ENCODE data around the gene CTBP2.
"Not testable (repeated sequence)": the region's sequence is repeated elsewhere in the genome, so short reads cannot be mapped to it uniquely, and the experiment has no call there.

The CTBP2 gene

GRCh38 chr10:125087191-125087896 lies 73.0 kb downstream of the CTBP2 start:
- no peak for DNase-seq (ENCODE audit: low spot score)

- DNase-seq (ENCODE audit: low spot score) = no peak
Observed at GRCh38 chr10:125086691-125087090, 73.7 kb downstream of the CTBP2 start.

GRCh38 chr10:125085258-125086054 lies 74.9 kb downstream of the CTBP2 start:
- no peak for DNase-seq (ENCODE audit: low spot score)

GRCh38 chr10:125084614-125085257 lies 75.6 kb downstream of the CTBP2 start:
- no peak for DNase-seq (ENCODE audit: low spot score)

- no peak for DNase-seq (ENCODE audit: low spot score)
Observed at GRCh38 chr10:125084191-125084613, 76.2 kb downstream of the CTBP2 start.

- DNase-seq (ENCODE audit: low spot score) = no peak
Observed at GRCh38 chr10:125083576-125083920, 76.8 kb downstream of the CTBP2 start.

- no peak for DNase-seq (ENCODE audit: low spot score)
Observed at GRCh38 chr10:125082881-125083575, 77.3 kb downstream of the CTBP2 start.

GRCh38 chr10:125082471-125082870 lies 77.9 kb downstream of the CTBP2 start:
- DNase-seq (ENCODE audit: low spot score) = not testable (repeated sequence)

- no peak for DNase-seq (ENCODE audit: low spot score)
Observed at GRCh38 chr10:125081931-125082330, 78.4 kb downstream of the CTBP2 start.

- DNase-seq (ENCODE audit: low spot score) = no peak
Observed at GRCh38 chr10:125080984-125081383, 79.4 kb downstream of the CTBP2 start.

- DNase-seq (ENCODE audit: low spot score) = no peak
Observed at GRCh38 chr10:125080296-125080695, 80.1 kb downstream of the CTBP2 start.

GRCh38 chr10:125079091-125079600 lies 81.2 kb downstream of the CTBP2 start:
- DNase-seq (ENCODE audit: low spot score) = no peak

GRCh38 chr10:125076891-125077541 lies 83.3 kb downstream of the CTBP2 start:
- no peak for DNase-seq (ENCODE audit: low spot score)

- no peak for DNase-seq (ENCODE audit: low spot score)
Observed at GRCh38 chr10:125076121-125076825, 84.1 kb downstream of the CTBP2 start.

GRCh38 chr10:125073996-125074395 lies 86.4 kb downstream of the CTBP2 start:
- no peak for DNase-seq (ENCODE audit: low spot score)

- DNase-seq (ENCODE audit: low spot score) = no peak
Observed at GRCh38 chr10:125072794-125073193, 87.6 kb downstream of the CTBP2 start.

- no peak for DNase-seq (ENCODE audit: low spot score)
Observed at GRCh38 chr10:125071008-125071407, 89.4 kb downstream of the CTBP2 start.

- no peak for DNase-seq (ENCODE audit: low spot score)
Observed at GRCh38 chr10:125068406-125068805, 92.0 kb downstream of the CTBP2 start.

- DNase-seq (ENCODE audit: low spot score) = no peak
Observed at GRCh38 chr10:125067764-125068163, 92.6 kb downstream of the CTBP2 start.

- DNase-seq (ENCODE audit: low spot score) = no peak
Observed at GRCh38 chr10:125066764-125067450, 93.5 kb downstream of the CTBP2 start.
